Naive thymus-derived CD8-positive, alpha-beta T cell (primary cell): ENCODE data around the gene KIF13A. TPM values are rescaled to one million over a fixed set of nuclear protein-coding genes. Genes with fewer than 3 reads are reported as not detected.

Source experiments
- ATAC-seq, 2 donors: fragments of 150-1000 bp; cut with Tn5 transposase in 1 of 2; sonication (Bioruptor Pico), chemical (Tn5 transposase) in 1 of 2; 1 replicate in 1 of 2; 2 replicates in 1 of 2; pipeline ENCODE4 v1.10.0; 2021; ENCODE audit warnings: mild to moderate bottlenecking in 2 of 2, moderate library complexity in 2 of 2
- POLR2A ChIA-PET: fragments of 350-600 bp; sonication (Branson Sonifier 250); formaldehyde crosslinking; loops from one replicate; lab custom pipeline; 2021; ENCODE audit warnings: antibody characterized with exemption; lab: Charles Lee
- DNase-seq, 10 donors: peaks; one replicate each; pipeline versions ENCODE4 v3.0.0 to v3.0.0-alpha.2; 2020 to 2022
- H3K27ac Mint-ChIP-seq, 10 donors: one replicate each; pipeline ENCODE4 v1.8.0; 2020 to 2022; ENCODE audit warnings: mild to moderate bottlenecking in 10 of 10, mixed read lengths in 10 of 10, moderate library complexity in 4 of 10, inconsistent platforms in 1 of 10
- H3K27me3 Mint-ChIP-seq, 5 donors: one replicate each; pipeline ENCODE4 v1.8.0; 2021 to 2022; ENCODE audit warnings: mixed read lengths in 5 of 5
- H3K36me3 Mint-ChIP-seq, 3 donors: one replicate each; pipeline ENCODE4 v1.8.0; 2020 to 2022; ENCODE audit warnings: mixed read lengths in 3 of 3, mild to moderate bottlenecking in 2 of 3, inconsistent platforms in 1 of 3
- H3K4me1 Mint-ChIP-seq, 4 donors: one replicate each; pipeline ENCODE4 v1.8.0; 2021 to 2022; ENCODE audit warnings: mixed read lengths in 4 of 4
- H3K4me3 Mint-ChIP-seq, 10 donors: one replicate each; pipeline ENCODE4 v1.8.0; 2020 to 2022; ENCODE audit warnings: mild to moderate bottlenecking in 10 of 10, mixed read lengths in 10 of 10, moderate library complexity in 6 of 10, inconsistent platforms in 1 of 10
- H3K9me3 Mint-ChIP-seq, 9 donors: one replicate each; pipeline ENCODE4 v1.8.0; 2020 to 2022; ENCODE audit warnings: mixed read lengths in 9 of 9, mild to moderate bottlenecking in 3 of 9, inconsistent platforms in 1 of 9, moderate library complexity in 1 of 9
- polyA plus RNA-seq, 3 donors: library from polyadenylated mRNA; unstranded; fragments of 300-500 nt; fragmentation: Illumina TruSeq; gene quantifications; one replicate each; pipeline ENCODE4 v1.2.3, GENCODE V29; 2021
- total RNA-seq, 8 experiments: library from RNA in 2 of 8; stranded (reverse) in 2 of 8; gene quantifications; one replicate each; pipeline ENCODE4 v1.2.3 and lab custom pipeline; 2021 to 2026

Gene KIF13A
- total and polyA plus RNA-seq, 5 experiments from 2014 or later: 0.49 to 0.81 TPM; not detected in 3

- POLR2A ChIA-PET: no interaction called here
- H3K27me3 Mint-ChIP-seq: peaks cover 0 to 17% (median 8%) of the 10 kb centered on the region in 5 donors
- H3K4me3 Mint-ChIP-seq: no peak overlapping the region
- DNase-seq: no peak
- ATAC-seq: no peak
- peaks cover 0 to 5% (median 0%) of the 10 kb centered on the region in 3 donors for H3K36me3 Mint-ChIP-seq
- peak overlapping the region in 1 of 10 donors; percentile 33 for H3K27ac Mint-ChIP-seq
- peaks cover 0 to 17% (median 3%) of the 10 kb centered on the region in 4 donors for H3K4me1 Mint-ChIP-seq
- peaks cover 0 to 3% (median 0%) of the 10 kb centered on the region in 9 donors for H3K9me3 Mint-ChIP-seq
Observed at GRCh38 chr6:17935188-17936149, 52.0 kb downstream of the KIF13A start.

GRCh38 chr6:17933716-17934115 is 53.7 kb downstream of the KIF13A start:
- Mint-ChIP-seq H3K9me3 (no peaks in the 10 kb centered on the region), H3K4me3 (no peak overlapping the region), H3K4me1 (peaks cover 0 to 17% (median 3%) of the 10 kb centered on the region in 4 donors), H3K27me3 (peaks cover 0 to 13% (median 4%) of the 10 kb centered on the region in 5 donors), H3K27ac (no peak overlapping the region), H3K36me3 (no peaks in the 10 kb centered on the region)
- POLR2A ChIA-PET: no interaction called here
- DNase-seq (no peak), ATAC-seq (no peak)

- no peak overlapping the region for H3K4me3 Mint-ChIP-seq
- H3K27me3 Mint-ChIP-seq: peaks cover 0 to 10% (median 4%) of the 10 kb centered on the region in 5 donors
- H3K36me3 Mint-ChIP-seq: no peaks in the 10 kb centered on the region
- DNase-seq: no peak
- POLR2A ChIA-PET: no interaction called here
- H3K4me1 Mint-ChIP-seq: peaks cover 0 to 17% (median 3%) of the 10 kb centered on the region in 4 donors
- peak overlapping the region in 1 of 10 donors; percentile 31 for H3K27ac Mint-ChIP-seq
- ATAC-seq: no peak
- no peaks in the 10 kb centered on the region for H3K9me3 Mint-ChIP-seq
Observed at GRCh38 chr6:17932330-17932852, 55.0 kb downstream of the KIF13A start.

GRCh38 chr6:17931227-17931626 is 56.2 kb downstream of the KIF13A start:
- DNase-seq: no peak

GRCh38 chr6:17930321-17930993 is 57.0 kb downstream of the KIF13A start:
- H3K4me1 Mint-ChIP-seq: peaks cover 0 to 8% (median 2%) of the 10 kb centered on the region in 4 donors
- DNase-seq: no peak
- peaks cover 0 to 10% (median 2%) of the 10 kb centered on the region in 5 donors for H3K27me3 Mint-ChIP-seq
- no peak overlapping the region for H3K4me3 Mint-ChIP-seq
- no peak overlapping the region for H3K27ac Mint-ChIP-seq
- no peak for ATAC-seq
- POLR2A ChIA-PET: no interaction called here
- no peaks in the 10 kb centered on the region for H3K36me3 Mint-ChIP-seq
- H3K9me3 Mint-ChIP-seq: no peaks in the 10 kb centered on the region

More at GRCh38 chr6:17931227-17931626, 56.2 kb downstream of the KIF13A start:
- Mint-ChIP-seq H3K4me3 (no peak overlapping the region), H3K27me3 (peaks cover 0 to 10% (median 2%) of the 10 kb centered on the region in 5 donors), H3K4me1 (peaks cover 0 to 15% (median 3%) of the 10 kb centered on the region in 4 donors), H3K36me3 (no peaks in the 10 kb centered on the region), H3K27ac (no peak overlapping the region), H3K9me3 (no peaks in the 10 kb centered on the region)
- POLR2A ChIA-PET: no interaction called here
- no peak for ATAC-seq

GRCh38 chr6:17928514-17929430 is 58.7 kb downstream of the KIF13A start:
- no peak for ATAC-seq
- H3K27ac Mint-ChIP-seq: no peak overlapping the region

GRCh38 chr6:17927705-17928104 is 59.7 kb downstream of the KIF13A start:
- no peak for DNase-seq
- Mint-ChIP-seq H3K4me3 (no peak overlapping the region), H3K9me3 (no peaks in the 10 kb centered on the region), H3K27ac (no peak overlapping the region), H3K4me1 (peaks cover 0 to 4% (median under 1%) of the 10 kb centered on the region in 4 donors), H3K27me3 (peaks cover 0 to 16% (median 2%) of the 10 kb centered on the region in 5 donors), H3K36me3 (no peaks in the 10 kb centered on the region)
- POLR2A ChIA-PET: no interaction called here
- ATAC-seq: no peak

More at GRCh38 chr6:17928514-17929430, 58.7 kb downstream of the KIF13A start:
- H3K4me3 Mint-ChIP-seq: no peak overlapping the region
- no peaks in the 10 kb centered on the region for H3K36me3 Mint-ChIP-seq
- no peaks in the 10 kb centered on the region for H3K9me3 Mint-ChIP-seq
- no peak for DNase-seq
- peaks cover 0 to 16% (median 2%) of the 10 kb centered on the region in 5 donors for H3K27me3 Mint-ChIP-seq
- POLR2A ChIA-PET: no interaction called here
- peaks cover 0 to 4% (median under 1%) of the 10 kb centered on the region in 4 donors for H3K4me1 Mint-ChIP-seq

GRCh38 chr6:17923401-17923863 is 64.0 kb downstream of the KIF13A start:
- Mint-ChIP-seq H3K27me3 (peaks cover 0 to 12% (median 0%) of the 10 kb centered on the region in 5 donors), H3K36me3 (no peaks in the 10 kb centered on the region), H3K4me1 (peaks cover 0 to 2% (median 0%) of the 10 kb centered on the region in 4 donors), H3K9me3 (no peaks in the 10 kb centered on the region), H3K27ac (no peak overlapping the region), H3K4me3 (no peak overlapping the region)
- DNase-seq (no peak), ATAC-seq (no peak)
- POLR2A ChIA-PET: no interaction called here

- H3K4me3 Mint-ChIP-seq: no peak overlapping the region
- DNase-seq (no peak), ATAC-seq (no peak)
- H3K36me3 Mint-ChIP-seq: no peaks in the 10 kb centered on the region
- POLR2A ChIA-PET: no interaction called here
- H3K27ac Mint-ChIP-seq: no peak overlapping the region
- peaks cover 0 to 9% (median 0%) of the 10 kb centered on the region in 5 donors for H3K27me3 Mint-ChIP-seq
- H3K9me3 Mint-ChIP-seq: no peaks in the 10 kb centered on the region
- H3K4me1 Mint-ChIP-seq: peaks cover 0 to 2% (median 0%) of the 10 kb centered on the region in 4 donors
Observed at GRCh38 chr6:17921454-17921853, 66.0 kb downstream of the KIF13A start.

GRCh38 chr6:17919496-17919895 is 67.9 kb downstream of the KIF13A start:
- no peaks in the 10 kb centered on the region for H3K36me3 Mint-ChIP-seq
- POLR2A ChIA-PET: no interaction called here
- peaks cover 0 to 2% (median 0%) of the 10 kb centered on the region in 4 donors for H3K4me1 Mint-ChIP-seq

GRCh38 chr6:17917837-17918763 is 69.3 kb downstream of the KIF13A start:
- POLR2A ChIA-PET: no interaction called here
- Mint-ChIP-seq H3K27me3 (peaks cover 0 to 3% (median 0%) of the 10 kb centered on the region in 5 donors), H3K9me3 (no peaks in the 10 kb centered on the region), H3K27ac (no peak overlapping the region), H3K36me3 (no peaks in the 10 kb centered on the region), H3K4me1 (no peaks in the 10 kb centered on the region), H3K4me3 (no peak overlapping the region)
- DNase-seq (no peak), ATAC-seq (no peak)

More at GRCh38 chr6:17919496-17919895, 67.9 kb downstream of the KIF13A start:
- peaks cover 0 to 3% (median 0%) of the 10 kb centered on the region in 5 donors for H3K27me3 Mint-ChIP-seq
- no peak for DNase-seq
- ATAC-seq: no peak
- H3K9me3 Mint-ChIP-seq: no peaks in the 10 kb centered on the region
- H3K27ac Mint-ChIP-seq: no peak overlapping the region
- H3K4me3 Mint-ChIP-seq: no peak overlapping the region
